Measurements from ENCODE around the gene TPCN2.

GRCh38 chr11:69137151-69137844, 88.6 kb downstream of the TPCN2 start:
- no peak for TF ChIP-seq CTCF (IDR thresholded peaks at IDR 0.05)
- TF ChIP-seq POLR2A (IDR thresholded peaks at IDR 0.05), result no peak
